NT2/D1 (cell line): ENCODE data around the gene CNOT4.

ENCODE experiments used
- SUZ12 ChIP-seq: IDR thresholded peaks from 2 replicates; pipeline ENCODE4 v1.6.1; 2011; ENCODE audit not compliant: insufficient read length, insufficient read depth; ENCODE audit errors: extremely low read depth
- ZNF274 ChIP-seq: IDR thresholded peaks from 2 replicates; pipeline ENCODE4 v1.6.1; 2011; ENCODE audit warnings: mild to moderate bottlenecking, low read depth, low read length

GRCh38 chr7:135416431-135416830 lies 93.5 kb downstream of the CNOT4 start:
- TF ChIP-seq SUZ12: no peak
- no peak for TF ChIP-seq ZNF274
